ENCODE results near the gene RANBP3L. TPM values are rescaled to one million over a fixed set of nuclear protein-coding genes. Genes with fewer than 3 reads are reported as not detected.

RANBP3L gene
- total and polyA plus RNA-seq, 9 of the 15 experiments (the other 6 are each of a cell fraction or from before 2014, with no cell fraction given), result 0.01 to 0.06 TPM; not detected in 7

DNA sequence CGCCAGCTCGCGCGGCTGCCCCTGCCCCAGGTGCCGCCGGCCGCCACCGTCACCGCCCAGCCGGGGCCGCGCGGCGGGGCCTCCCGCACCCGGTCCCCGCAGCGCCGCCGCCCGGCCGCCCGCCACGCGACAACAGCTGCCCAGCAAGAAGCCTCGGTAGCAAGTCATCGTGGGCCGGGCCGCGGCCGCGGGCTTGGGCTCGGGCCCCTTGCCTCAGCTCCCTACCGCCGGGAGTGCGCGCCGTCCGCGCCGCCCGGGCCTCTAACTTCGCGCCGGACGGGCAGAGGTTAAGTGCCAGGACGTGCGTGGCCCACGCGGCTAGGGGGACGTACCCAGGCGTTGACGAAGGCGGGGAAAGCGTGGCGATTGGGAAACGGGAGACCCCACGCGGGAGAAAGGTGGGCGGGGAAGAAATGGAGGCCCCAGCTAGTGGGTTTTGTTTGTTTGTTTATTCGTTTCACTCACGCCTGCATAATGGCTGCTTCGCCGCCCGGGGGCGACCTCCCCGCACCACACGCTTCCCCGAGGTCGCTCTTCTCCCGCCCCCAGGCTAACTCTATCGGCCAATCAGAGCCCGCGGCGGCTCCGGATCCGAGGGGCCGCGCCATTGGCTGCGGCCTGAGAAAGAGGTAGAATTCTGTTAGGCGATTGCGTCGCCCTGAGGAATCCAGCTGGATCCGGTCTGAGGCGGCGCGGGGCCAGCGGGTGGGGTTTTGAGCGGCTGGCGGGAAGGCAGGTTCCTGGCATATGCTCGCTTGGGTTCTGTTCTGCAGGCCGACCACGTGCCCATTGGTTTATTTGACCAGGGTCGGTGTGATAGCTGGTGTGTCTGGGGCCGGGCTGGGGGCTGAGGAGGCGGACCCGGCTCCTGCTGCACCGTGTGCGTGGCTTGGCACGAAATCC is 59.8 kb downstream of the RANBP3L start, which contains the start of gene NADK2 (continued):
- TF ChIP-seq, protein P1, sequence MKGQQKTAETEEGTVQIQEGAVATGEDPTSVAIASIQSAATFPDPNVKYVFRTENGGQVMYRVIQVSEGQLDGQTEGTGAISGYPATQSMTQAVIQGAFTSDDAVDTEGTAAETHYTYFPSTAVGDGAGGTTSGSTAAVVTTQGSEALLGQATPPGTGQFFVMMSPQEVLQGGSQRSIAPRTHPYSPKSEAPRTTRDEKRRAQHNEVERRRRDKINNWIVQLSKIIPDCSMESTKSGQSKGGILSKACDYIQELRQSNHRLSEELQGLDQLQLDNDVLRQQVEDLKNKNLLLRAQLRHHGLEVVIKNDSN (CRISPR knock-in tag; IDR thresholded peaks at IDR 0.05), result peak; percentile 57
- TF ChIP-seq TRIM28 (IDR thresholded peaks at IDR 0.05) (no peak; the same call in 1 of the 2 replicates), MEF2A (IDR thresholded peaks at IDR 0.05; ENCODE audit: control insufficient read depth, low read depth, low read length) (no peak), PRPF4 (IDR thresholded peaks at IDR 0.05; ENCODE audit: insufficient read depth, low read depth, low read length, poor library complexity, severe bottlenecking) (peak; percentile 67), ZNF717 (CRISPR knock-in tag; IDR thresholded peaks at IDR 0.05) (no peak), JUN (IDR thresholded peaks at IDR 0.05; ENCODE audit: borderline replicate concordance, low read depth, low read length) (peak; percentile 71; the same call in 1 of the 2 replicates), JUN (CRISPR knock-in tag; IDR thresholded peaks at IDR 0.05; ENCODE audit: borderline replicate concordance) (no peak), NUFIP1 (IDR thresholded peaks at IDR 0.05; ENCODE audit: partially characterized antibody) (peak; percentile 15), GTF2A2 (tag; IDR thresholded peaks at IDR 0.05) (peak; percentile 78; the same call in 1 of the 2 replicates), SAFB (IDR thresholded peaks at IDR 0.05; ENCODE audit: borderline replicate concordance, low read depth, low read length) (peak; percentile 96), ZBTB17 (CRISPR knock-in tag; IDR thresholded peaks at IDR 0.05) (peak; percentile 79; the same call in 1 of the 2 replicates), JUND (IDR thresholded peaks at IDR 0.05; ENCODE audit: borderline replicate concordance, low read depth, low read length) (peak; percentile 40; the same call in 1 of the 2 replicates), JUND (tag; IDR thresholded peaks at IDR 0.05; ENCODE audit: borderline replicate concordance, low read depth, low read length) (peak; percentile 17; the same call in 1 of the 3 replicates), KDM2B (CRISPR knock-in tag; IDR thresholded peaks at IDR 0.05) (no peak), ZNF174 (CRISPR knock-in tag; IDR thresholded peaks at IDR 0.05) (no peak)
- TF ChIP-seq, protein P2, sequence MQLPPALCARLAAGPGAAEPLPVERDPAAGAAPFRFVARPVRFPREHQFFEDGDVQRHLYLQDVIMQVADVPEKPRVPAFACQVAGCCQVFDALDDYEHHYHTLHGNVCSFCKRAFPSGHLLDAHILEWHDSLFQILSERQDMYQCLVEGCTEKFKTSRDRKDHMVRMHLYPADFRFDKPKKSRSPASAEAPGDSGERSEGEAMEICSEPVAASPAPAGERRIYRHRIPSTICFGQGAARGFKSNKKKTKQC (CRISPR knock-in tag; IDR thresholded peaks at IDR 0.05), result peak; percentile 96
- TF ChIP-seq, protein P3, sequence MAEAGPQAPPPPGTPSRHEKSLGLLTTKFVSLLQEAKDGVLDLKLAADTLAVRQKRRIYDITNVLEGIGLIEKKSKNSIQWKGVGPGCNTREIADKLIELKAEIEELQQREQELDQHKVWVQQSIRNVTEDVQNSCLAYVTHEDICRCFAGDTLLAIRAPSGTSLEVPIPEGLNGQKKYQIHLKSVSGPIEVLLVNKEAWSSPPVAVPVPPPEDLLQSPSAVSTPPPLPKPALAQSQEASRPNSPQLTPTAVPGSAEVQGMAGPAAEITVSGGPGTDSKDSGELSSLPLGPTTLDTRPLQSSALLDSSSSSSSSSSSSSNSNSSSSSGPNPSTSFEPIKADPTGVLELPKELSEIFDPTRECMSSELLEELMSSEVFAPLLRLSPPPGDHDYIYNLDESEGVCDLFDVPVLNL (CRISPR knock-in tag; IDR thresholded peaks at IDR 0.05; ENCODE audit: low read depth), result peak; percentile 85
- TF ChIP-seq, protein P4, sequence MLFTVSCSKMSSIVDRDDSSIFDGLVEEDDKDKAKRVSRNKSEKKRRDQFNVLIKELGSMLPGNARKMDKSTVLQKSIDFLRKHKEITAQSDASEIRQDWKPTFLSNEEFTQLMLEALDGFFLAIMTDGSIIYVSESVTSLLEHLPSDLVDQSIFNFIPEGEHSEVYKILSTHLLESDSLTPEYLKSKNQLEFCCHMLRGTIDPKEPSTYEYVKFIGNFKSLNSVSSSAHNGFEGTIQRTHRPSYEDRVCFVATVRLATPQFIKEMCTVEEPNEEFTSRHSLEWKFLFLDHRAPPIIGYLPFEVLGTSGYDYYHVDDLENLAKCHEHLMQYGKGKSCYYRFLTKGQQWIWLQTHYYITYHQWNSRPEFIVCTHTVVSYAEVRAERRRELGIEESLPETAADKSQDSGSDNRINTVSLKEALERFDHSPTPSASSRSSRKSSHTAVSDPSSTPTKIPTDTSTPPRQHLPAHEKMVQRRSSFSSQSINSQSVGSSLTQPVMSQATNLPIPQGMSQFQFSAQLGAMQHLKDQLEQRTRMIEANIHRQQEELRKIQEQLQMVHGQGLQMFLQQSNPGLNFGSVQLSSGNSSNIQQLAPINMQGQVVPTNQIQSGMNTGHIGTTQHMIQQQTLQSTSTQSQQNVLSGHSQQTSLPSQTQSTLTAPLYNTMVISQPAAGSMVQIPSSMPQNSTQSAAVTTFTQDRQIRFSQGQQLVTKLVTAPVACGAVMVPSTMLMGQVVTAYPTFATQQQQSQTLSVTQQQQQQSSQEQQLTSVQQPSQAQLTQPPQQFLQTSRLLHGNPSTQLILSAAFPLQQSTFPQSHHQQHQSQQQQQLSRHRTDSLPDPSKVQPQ (CRISPR knock-in tag; IDR thresholded peaks at IDR 0.05; ENCODE audit: borderline replicate concordance), result no peak

Data from K562 (cell line).